ENCODE measurements around the gene C1orf56. TPM values are rescaled to one million over a fixed set of nuclear protein-coding genes. Genes with fewer than 3 reads are reported as not detected.

C1orf56 gene
- total and polyA plus RNA-seq, 4 donors, result 1.5 to 11.2 (median 3.3) TPM

DNA sequence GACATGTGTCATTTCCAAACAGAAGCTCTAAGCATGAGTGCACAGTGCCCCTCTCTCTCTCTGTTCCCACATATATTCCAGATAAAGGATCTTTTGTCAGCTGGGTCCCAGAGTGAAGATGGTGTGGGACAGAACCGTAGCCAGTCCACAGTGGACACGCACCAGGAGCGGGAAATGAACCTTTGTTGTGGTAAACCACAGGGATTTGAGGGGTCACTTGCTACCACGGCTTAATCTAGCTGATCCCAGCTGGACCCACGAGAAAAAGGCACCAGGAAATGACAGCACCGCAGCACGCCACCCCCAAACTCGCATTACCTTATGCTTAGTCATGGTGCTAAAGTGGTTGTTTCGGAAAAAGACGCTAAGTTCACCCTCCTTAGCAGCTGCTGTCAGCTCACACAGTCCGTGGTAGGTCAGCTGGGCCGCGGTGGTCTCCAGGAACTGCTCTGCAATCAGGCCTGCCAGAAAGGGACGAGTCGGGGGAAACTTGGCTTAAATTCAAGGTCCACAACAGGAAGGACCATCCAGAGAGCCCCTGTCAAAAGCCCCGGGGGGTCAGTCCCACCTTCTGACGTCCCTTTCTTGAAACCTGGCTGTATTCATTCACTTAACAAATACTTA is 48.4 kb upstream of the C1orf56 start:
- no peaks in the 10 kb centered on the region for H3K27me3 ChIP-seq (ENCODE audit: control insufficient read depth in 4 of 4, insufficient read depth in 4 of 4, low read length in 3 of 4)
- H3K27ac ChIP-seq (ENCODE audit: low read depth in 1 of 2, low read length in 2 of 2), result no peak overlapping the region
- peaks cover 6 to 52% (median 39%) of the 10 kb centered on the region in 4 donors for H3K36me3 ChIP-seq (ENCODE audit: control insufficient read depth in 4 of 4, insufficient read depth in 3 of 4, low read depth in 1 of 4, low read length in 3 of 4)
- no peaks in the 10 kb centered on the region for H3K9me3 ChIP-seq (ENCODE audit: control insufficient read depth in 4 of 4, low read length in 3 of 4)
- peaks cover 3 to 20% (median 14%) of the 10 kb centered on the region in 4 donors for H3K4me1 ChIP-seq (ENCODE audit: control insufficient read depth in 4 of 4, insufficient read depth in 4 of 4, low read length in 3 of 4)
- 79% methylated on average over 17 of the region's 17 CpGs for WGBS
- H3K4me3 ChIP-seq (ENCODE audit: low read depth in 1 of 3, low read length in 3 of 3), result no peak overlapping the region
- DNase-seq (ENCODE audit: low spot score), result no peak
- H3K9ac ChIP-seq (ENCODE audit: low read depth in 1 of 2, low read length in 2 of 2), result no peak overlapping the region
- TF ChIP-seq YY1 (IDR thresholded peaks at IDR 0.05), result no peak
- TF ChIP-seq TAF1 (conservative IDR thresholded peaks at IDR 0.05), result no peak
- no peak for TF ChIP-seq FOXA1 (IDR thresholded peaks at IDR 0.05)
- TF ChIP-seq FOXA2 (IDR thresholded peaks at IDR 0.05), result no peak
- TF ChIP-seq, protein P1, sequence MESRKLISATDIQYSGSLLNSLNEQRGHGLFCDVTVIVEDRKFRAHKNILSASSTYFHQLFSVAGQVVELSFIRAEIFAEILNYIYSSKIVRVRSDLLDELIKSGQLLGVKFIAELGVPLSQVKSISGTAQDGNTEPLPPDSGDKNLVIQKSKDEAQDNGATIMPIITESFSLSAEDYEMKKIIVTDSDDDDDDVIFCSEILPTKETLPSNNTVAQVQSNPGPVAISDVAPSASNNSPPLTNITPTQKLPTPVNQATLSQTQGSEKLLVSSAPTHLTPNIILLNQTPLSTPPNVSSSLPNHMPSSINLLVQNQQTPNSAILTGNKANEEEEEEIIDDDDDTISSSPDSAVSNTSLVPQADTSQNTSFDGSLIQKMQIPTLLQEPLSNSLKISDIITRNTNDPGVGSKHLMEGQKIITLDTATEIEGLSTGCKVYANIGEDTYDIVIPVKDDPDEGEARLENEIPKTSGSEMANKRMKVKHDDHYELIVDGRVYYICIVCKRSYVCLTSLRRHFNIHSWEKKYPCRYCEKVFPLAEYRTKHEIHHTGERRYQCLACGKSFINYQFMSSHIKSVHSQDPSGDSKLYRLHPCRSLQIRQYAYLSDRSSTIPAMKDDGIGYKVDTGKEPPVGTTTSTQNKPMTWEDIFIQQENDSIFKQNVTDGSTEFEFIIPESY (IDR thresholded peaks at IDR 0.05), result no peak
- TF ChIP-seq, protein P2, sequence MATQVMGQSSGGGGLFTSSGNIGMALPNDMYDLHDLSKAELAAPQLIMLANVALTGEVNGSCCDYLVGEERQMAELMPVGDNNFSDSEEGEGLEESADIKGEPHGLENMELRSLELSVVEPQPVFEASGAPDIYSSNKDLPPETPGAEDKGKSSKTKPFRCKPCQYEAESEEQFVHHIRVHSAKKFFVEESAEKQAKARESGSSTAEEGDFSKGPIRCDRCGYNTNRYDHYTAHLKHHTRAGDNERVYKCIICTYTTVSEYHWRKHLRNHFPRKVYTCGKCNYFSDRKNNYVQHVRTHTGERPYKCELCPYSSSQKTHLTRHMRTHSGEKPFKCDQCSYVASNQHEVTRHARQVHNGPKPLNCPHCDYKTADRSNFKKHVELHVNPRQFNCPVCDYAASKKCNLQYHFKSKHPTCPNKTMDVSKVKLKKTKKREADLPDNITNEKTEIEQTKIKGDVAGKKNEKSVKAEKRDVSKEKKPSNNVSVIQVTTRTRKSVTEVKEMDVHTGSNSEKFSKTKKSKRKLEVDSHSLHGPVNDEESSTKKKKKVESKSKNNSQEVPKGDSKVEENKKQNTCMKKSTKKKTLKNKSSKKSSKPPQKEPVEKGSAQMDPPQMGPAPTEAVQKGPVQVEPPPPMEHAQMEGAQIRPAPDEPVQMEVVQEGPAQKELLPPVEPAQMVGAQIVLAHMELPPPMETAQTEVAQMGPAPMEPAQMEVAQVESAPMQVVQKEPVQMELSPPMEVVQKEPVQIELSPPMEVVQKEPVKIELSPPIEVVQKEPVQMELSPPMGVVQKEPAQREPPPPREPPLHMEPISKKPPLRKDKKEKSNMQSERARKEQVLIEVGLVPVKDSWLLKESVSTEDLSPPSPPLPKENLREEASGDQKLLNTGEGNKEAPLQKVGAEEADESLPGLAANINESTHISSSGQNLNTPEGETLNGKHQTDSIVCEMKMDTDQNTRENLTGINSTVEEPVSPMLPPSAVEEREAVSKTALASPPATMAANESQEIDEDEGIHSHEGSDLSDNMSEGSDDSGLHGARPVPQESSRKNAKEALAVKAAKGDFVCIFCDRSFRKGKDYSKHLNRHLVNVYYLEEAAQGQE (IDR thresholded peaks at IDR 0.05), result no peak
- TF ChIP-seq RXRA (IDR thresholded peaks at IDR 0.05), result no peak

DNA sequence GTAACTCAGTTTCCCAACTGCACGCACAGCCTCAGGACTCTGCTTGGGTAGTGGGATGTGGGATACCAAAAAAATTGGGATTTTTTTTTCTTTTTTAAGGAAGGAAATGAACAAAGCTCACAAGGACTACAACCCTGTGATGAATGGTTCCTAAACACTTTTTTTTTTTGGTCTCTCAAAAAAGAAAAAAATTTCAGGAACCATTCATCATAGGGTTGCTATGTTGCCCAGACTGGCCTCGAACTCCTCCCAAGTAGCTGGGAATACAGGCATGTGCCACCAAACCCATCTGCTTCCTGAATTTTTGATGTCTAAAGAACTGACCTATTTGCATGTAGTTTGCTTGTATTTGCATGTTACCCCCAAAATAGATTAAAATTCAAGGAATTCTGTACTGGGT is 47.6 kb upstream of the C1orf56 start:
- WGBS, result 94% methylated on average over 2 of the region's 2 CpGs
- Histone ChIP-seq H3K9ac (ENCODE audit: low read depth in 1 of 2, low read length in 2 of 2) (no peak overlapping the region), H3K36me3 (ENCODE audit: control insufficient read depth in 4 of 4, insufficient read depth in 3 of 4, low read depth in 1 of 4, low read length in 3 of 4) (peaks cover 6 to 52% (median 39%) of the 10 kb centered on the region in 4 donors), H3K27me3 (ENCODE audit: control insufficient read depth in 4 of 4, insufficient read depth in 4 of 4, low read length in 3 of 4) (no peaks in the 10 kb centered on the region), H3K4me3 (ENCODE audit: low read depth in 1 of 3, low read length in 3 of 3) (no peak overlapping the region), H3K4me1 (ENCODE audit: control insufficient read depth in 4 of 4, insufficient read depth in 4 of 4, low read length in 3 of 4) (peaks cover 6 to 27% (median 19%) of the 10 kb centered on the region in 4 donors), H3K27ac (ENCODE audit: low read depth in 1 of 2, low read length in 2 of 2) (no peak overlapping the region), H3K9me3 (ENCODE audit: control insufficient read depth in 4 of 4, low read length in 3 of 4) (no peaks in the 10 kb centered on the region)
- TF ChIP-seq, protein P3, sequence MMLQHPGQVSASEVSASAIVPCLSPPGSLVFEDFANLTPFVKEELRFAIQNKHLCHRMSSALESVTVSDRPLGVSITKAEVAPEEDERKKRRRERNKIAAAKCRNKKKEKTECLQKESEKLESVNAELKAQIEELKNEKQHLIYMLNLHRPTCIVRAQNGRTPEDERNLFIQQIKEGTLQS (IDR thresholded peaks at IDR 0.05), result no peak
- no peak for TF ChIP-seq RXRA (IDR thresholded peaks at IDR 0.05)
- TF ChIP-seq HNF4A (conservative IDR thresholded peaks at IDR 0.05), result no peak
- no peak for TF ChIP-seq FOXA2 (IDR thresholded peaks at IDR 0.05)
- no peak for TF ChIP-seq TAF1 (conservative IDR thresholded peaks at IDR 0.05)
- DNase-seq (ENCODE audit: low spot score), result no peak

DNA sequence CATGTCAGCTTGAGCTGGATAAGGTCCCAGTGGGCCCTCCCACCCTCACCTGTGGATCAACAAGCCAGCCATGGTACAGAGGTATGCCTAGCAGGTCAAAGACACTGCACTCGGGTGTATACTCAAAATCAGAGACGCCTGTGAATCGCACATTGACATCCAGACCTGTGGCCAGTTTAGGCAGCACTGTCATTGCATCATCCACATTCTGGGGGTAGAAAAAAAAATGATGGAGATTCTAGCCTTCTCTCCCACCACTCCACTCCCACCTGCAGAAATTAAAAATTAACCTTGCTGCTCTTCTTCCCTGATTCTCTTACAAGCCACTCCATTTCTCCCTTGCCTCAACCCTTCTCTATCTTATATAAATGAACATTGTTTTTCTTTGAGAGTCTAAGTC is 47.1 kb upstream of the C1orf56 start:
- Histone ChIP-seq H3K27me3 (ENCODE audit: control insufficient read depth in 4 of 4, insufficient read depth in 4 of 4, low read length in 3 of 4) (no peaks in the 10 kb centered on the region), H3K27ac (ENCODE audit: low read depth in 1 of 2, low read length in 2 of 2) (no peak overlapping the region), H3K4me3 (ENCODE audit: low read depth in 1 of 3, low read length in 3 of 3) (no peak overlapping the region), H3K36me3 (ENCODE audit: control insufficient read depth in 4 of 4, insufficient read depth in 3 of 4, low read depth in 1 of 4, low read length in 3 of 4) (peaks cover 6 to 49% (median 39%) of the 10 kb centered on the region in 4 donors), H3K4me1 (ENCODE audit: control insufficient read depth in 4 of 4, insufficient read depth in 4 of 4, low read length in 3 of 4) (peaks cover 7 to 29% (median 22%) of the 10 kb centered on the region in 4 donors), H3K9ac (ENCODE audit: low read depth in 1 of 2, low read length in 2 of 2) (no peak overlapping the region), H3K9me3 (ENCODE audit: control insufficient read depth in 4 of 4, low read length in 3 of 4) (no peaks in the 10 kb centered on the region)
- WGBS, result 86% methylated on average over 3 of the region's 3 CpGs
- no peak for DNase-seq (ENCODE audit: low spot score)
- TF ChIP-seq, protein P2 (IDR thresholded peaks at IDR 0.05), result no peak
- TF ChIP-seq HNF4G (IDR thresholded peaks at IDR 0.05) (no peak), FOXA1 (IDR thresholded peaks at IDR 0.05) (no peak), GABPA (IDR thresholded peaks at IDR 0.05 in 1 of 2, conservative IDR thresholded peaks at IDR 0.05 in 1 of 2) (no peak)
